ENCODE data around the gene AKR1E2. TPM values are rescaled to one million over a fixed set of nuclear protein-coding genes. Genes with fewer than 3 reads are reported as not detected.
A peak's percentile ranks its signal among the peaks of the same experiment; 100 is the strongest.

The AKR1E2 gene
- total RNA-seq, 1 experiment from 2014 or later = 112 TPM

- DNase-seq (ENCODE audit: low read depth) = no peak
- in situ Hi-C loops (cut with HindIII; ENCODE audit: low pct_unique_long_range_greater_than_20kb, low sequenced_read_pairs) = no loop called here
Observed at GRCh38 chr10:4865945-4866661, 40.1 kb downstream of the AKR1E2 start.

GRCh38 chr10:4867109-4867519 lies 41.1 kb downstream of the AKR1E2 start:
- DNase-seq (ENCODE audit: low read depth) = no peak

GRCh38 chr10:4867520-4868356 lies 41.7 kb downstream of the AKR1E2 start:
- in situ Hi-C loops (cut with HindIII; ENCODE audit: low pct_unique_long_range_greater_than_20kb, low sequenced_read_pairs) = no loop called here
- DNase-seq (ENCODE audit: low read depth) = peak; percentile 88

More at GRCh38 chr10:4867109-4867519, 41.1 kb downstream of the AKR1E2 start:
- in situ Hi-C loops (cut with HindIII; ENCODE audit: low pct_unique_long_range_greater_than_20kb, low sequenced_read_pairs) = no loop called here

GRCh38 chr10:4868357-4868657 lies 42.3 kb downstream of the AKR1E2 start:
- in situ Hi-C loops (cut with HindIII; ENCODE audit: low pct_unique_long_range_greater_than_20kb, low sequenced_read_pairs) = no loop called here
- DNase-seq (ENCODE audit: low read depth) = no peak

DNA sequence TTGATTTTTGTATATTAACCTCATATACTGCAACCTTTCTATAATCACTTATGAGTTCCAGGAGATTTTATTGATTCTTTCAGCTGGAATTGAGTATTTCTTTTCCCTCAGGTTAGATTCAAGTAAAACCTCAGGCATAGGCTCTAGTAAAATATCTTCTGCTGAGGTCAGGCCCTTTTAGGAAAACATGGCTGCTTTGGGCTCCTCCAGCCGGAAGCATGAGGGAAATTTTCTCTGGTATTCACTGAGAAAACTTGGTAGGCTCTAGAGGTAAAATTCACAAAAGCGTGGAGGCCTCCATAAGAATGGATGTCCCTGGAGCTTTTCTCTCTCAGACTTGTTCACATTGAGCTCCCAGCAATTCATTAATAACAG lies 56.7 kb downstream of the AKR1E2 start:
- in situ Hi-C loops (cut with HindIII; ENCODE audit: low pct_unique_long_range_greater_than_20kb, low sequenced_read_pairs) = no loop called here
- DNase-seq (ENCODE audit: low read depth) = no peak

- in situ Hi-C loops (cut with HindIII; ENCODE audit: low pct_unique_long_range_greater_than_20kb, low sequenced_read_pairs) = no loop called here
- DNase-seq (ENCODE audit: low read depth) = peak; percentile 76
Observed at GRCh38 chr10:4883079-4883739, 57.2 kb downstream of the AKR1E2 start.

DNA sequence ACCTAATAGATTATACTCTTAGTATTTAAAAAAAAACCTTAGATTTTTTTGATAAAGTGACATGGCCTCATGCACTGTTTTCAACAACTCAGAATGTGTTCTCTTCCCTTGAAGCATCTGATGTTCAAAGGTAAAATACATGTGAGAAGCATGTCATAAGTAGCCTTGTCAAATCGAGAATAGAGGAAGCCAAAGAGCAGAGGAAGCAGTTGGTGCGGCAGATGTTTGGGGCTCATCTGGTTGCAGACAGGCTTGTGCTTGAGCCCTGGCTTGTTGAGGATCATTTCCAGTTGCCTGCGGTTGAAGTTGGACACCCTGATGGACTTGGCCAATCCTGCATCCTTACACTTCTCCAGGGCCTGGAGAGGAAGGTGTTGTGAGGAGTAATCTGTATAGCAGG lies 59.2 kb downstream of the AKR1E2 start:
- in situ Hi-C loops (cut with HindIII; ENCODE audit: low pct_unique_long_range_greater_than_20kb, low sequenced_read_pairs) = no loop called here

GRCh38 chr10:4887501-4887900 lies 61.5 kb downstream of the AKR1E2 start:
- DNase-seq (ENCODE audit: low read depth) = no peak
- in situ Hi-C loops (cut with HindIII; ENCODE audit: low pct_unique_long_range_greater_than_20kb, low sequenced_read_pairs) = no loop called here

More for the DNA sequence above, 59.2 kb downstream of the AKR1E2 start:
- DNase-seq (ENCODE audit: low read depth) = no peak

DNA sequence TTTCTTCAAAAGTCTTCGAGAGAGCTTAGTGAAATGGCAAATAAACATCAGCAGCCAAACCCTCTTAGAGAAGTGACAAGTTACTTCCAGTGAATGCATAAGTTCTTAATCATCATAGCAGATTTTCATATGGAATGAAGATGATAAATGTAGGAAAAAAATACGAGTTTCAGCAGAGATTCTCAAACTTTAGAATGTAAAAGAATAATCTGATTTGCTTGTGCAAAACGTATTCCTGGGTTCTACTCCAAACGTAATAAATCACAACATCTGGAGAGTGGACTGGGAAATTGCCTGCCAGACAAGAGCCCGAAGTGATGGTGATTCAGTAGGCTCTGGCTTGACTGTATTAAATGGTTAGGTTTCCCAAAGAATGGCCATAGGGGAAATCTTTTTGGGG lies 62.2 kb downstream of the AKR1E2 start:
- in situ Hi-C loops (cut with HindIII; ENCODE audit: low pct_unique_long_range_greater_than_20kb, low sequenced_read_pairs) = no loop called here
- DNase-seq (ENCODE audit: low read depth) = no peak

DNA sequence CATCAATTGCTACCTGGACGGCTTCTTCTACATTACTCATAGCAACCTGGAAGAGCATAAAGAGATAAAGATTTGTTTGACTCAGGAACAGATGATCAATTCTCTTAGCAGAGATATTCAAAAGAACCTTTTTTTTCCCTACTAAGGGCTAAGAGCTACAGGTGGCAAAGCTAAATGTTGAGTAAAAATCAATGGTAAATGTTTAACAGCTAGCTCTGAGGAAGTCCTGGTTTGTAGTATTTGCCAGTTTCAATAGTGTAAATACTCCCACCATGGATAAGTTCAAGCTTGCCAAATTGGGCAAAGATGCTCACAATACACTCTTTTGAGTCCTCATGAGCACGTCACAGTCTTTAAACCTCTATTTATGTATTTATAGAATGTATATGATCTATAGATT lies 64.0 kb downstream of the AKR1E2 start:
- in situ Hi-C loops (cut with HindIII; ENCODE audit: low pct_unique_long_range_greater_than_20kb, low sequenced_read_pairs) = no loop called here
- no peak for DNase-seq (ENCODE audit: low read depth)

DNA sequence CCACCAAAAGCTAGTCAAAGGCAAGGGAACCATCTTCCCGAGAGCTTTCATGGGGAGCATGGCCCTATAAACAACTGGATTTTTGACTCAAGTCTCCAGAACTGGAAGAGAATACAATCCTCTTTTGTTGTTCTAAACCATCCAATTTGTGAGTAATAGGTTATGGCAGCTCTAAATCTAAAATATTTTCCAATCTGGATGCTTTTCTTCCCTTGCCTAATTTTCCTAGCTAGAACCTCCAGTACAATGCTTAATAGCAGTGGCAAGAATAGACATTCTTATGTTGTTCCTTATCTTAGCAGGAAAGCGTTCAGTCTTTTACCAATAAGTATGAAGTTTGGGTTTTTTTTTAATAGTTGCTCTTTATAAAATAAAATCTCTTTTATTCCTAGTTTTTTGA lies 66.7 kb downstream of the AKR1E2 start:
- in situ Hi-C loops (cut with HindIII; ENCODE audit: low pct_unique_long_range_greater_than_20kb, low sequenced_read_pairs) = no loop called here
- no peak for DNase-seq (ENCODE audit: low read depth)

DNA sequence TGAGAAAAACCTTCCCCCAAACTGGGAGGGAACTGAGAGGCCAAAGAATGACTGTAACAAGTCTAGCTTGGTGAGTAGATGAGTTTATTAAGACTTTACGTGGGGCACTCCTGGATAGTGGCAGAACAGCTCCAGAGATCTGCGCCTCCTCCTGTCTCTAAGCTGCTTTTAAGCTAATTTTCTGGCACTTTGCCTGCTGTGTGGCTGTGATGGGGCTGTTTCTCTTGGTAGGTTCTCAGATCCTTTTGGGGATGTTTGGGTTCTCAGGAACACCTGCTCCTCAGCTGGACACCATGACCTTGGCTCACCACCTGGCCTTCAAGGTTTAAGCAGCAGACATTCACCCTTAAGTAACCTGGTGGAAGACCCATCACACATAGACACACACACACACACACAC lies 68.3 kb downstream of the AKR1E2 start:
- in situ Hi-C loops (cut with HindIII; ENCODE audit: low pct_unique_long_range_greater_than_20kb, low sequenced_read_pairs) = no loop called here
- DNase-seq (ENCODE audit: low read depth) = no peak

Other genes with a start within 250 kb of the AKR1E2 start
- gene AKR1C1, start 137.2 kb downstream of the AKR1E2 start, total RNA-seq (2014; rRNA removed; shearing (Covaris generic); ENCODE audit: low replicate concordance) = 6,987 and 7,564 TPM in 2 replicates
- gene AKR1C2, start 177.7 kb downstream of the AKR1E2 start, total RNA-seq (2014; rRNA removed; shearing (Covaris generic); ENCODE audit: low replicate concordance) = 1,417 and 1,499 TPM in 2 replicates